ENCODE measurements around the gene PRKCZ. TPM values are rescaled to one million over a fixed set of nuclear protein-coding genes. Genes with fewer than 3 reads are reported as not detected.
A peak's percentile ranks its signal among the peaks of the same experiment; 100 is the strongest.

Gene PRKCZ
- polyA plus RNA-seq, 2 donors = 21.2 to 34.3 TPM

- Histone ChIP-seq H3K27ac (ENCODE audit: low read depth in 2 of 2, low read length in 1 of 2) (no peak overlapping the region), H3K27me3 (ENCODE audit: control insufficient read depth in 1 of 2, insufficient read depth in 2 of 2, low read length in 2 of 2) (peaks cover 0 to 6% of the 10 kb centered on the region in 2 donors), H3K9me3 (ENCODE audit: control insufficient read depth in 2 of 2, insufficient read depth in 1 of 2, low read depth in 1 of 2, low read length in 1 of 2) (no peaks in the 10 kb centered on the region), H3K4me1 (ENCODE audit: control insufficient read depth in 2 of 2, insufficient read depth in 2 of 2, low read length in 1 of 2) (peaks cover 1 to 7% of the 10 kb centered on the region in 2 donors), H3K36me3 (ENCODE audit: control insufficient read depth in 2 of 2, insufficient read depth in 2 of 2, low read length in 1 of 2) (no peaks in the 10 kb centered on the region), H3K4me3 (ENCODE audit: low read depth in 1 of 2, low read length in 2 of 2) (no peak overlapping the region)
- WGBS, 2 donors = 52 to 54% methylated on average over 34 of the region's 34 CpGs
Measured at GRCh38 chr1:2014741-2015735, 35.2 kb upstream of the PRKCZ start.

DNA sequence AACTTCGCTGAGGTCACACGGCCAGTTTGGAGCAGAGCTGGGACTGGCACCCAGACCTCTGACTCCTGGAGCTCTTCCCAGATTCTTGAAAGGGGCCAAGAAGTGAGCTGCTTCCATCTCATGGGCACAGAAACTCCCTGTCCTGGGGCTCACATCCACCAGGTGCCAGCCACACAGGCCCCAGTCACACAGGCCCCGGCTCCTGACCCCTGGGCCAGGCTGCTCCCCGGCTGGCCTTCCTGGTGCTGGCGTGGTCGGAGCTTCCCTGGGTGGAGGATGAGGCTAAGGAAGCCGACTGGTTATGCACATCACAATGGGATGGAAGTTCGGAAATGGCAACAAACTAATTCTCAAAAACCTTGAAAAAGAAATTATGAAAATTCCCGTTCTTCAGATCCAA lies 34.1 kb upstream of the PRKCZ start:
- 74 to 79% methylated on average over 9 of the region's 9 CpGs for WGBS, 2 donors
- peaks cover 1 to 7% of the 10 kb centered on the region in 2 donors for H3K4me1 ChIP-seq (ENCODE audit: control insufficient read depth in 2 of 2, insufficient read depth in 2 of 2, low read length in 1 of 2)
- H3K36me3 ChIP-seq (ENCODE audit: control insufficient read depth in 2 of 2, insufficient read depth in 2 of 2, low read length in 1 of 2) = no peaks in the 10 kb centered on the region
- peaks cover 0 to 14% of the 10 kb centered on the region in 2 donors for H3K27me3 ChIP-seq (ENCODE audit: control insufficient read depth in 1 of 2, insufficient read depth in 2 of 2, low read length in 2 of 2)
- H3K9me3 ChIP-seq (ENCODE audit: control insufficient read depth in 2 of 2, insufficient read depth in 1 of 2, low read depth in 1 of 2, low read length in 1 of 2) = no peaks in the 10 kb centered on the region
- H3K27ac ChIP-seq (ENCODE audit: low read depth in 2 of 2, low read length in 1 of 2) = no peak overlapping the region
- no peak overlapping the region for H3K4me3 ChIP-seq (ENCODE audit: low read depth in 1 of 2, low read length in 2 of 2)

GRCh38 chr1:2018217-2019171 lies 31.7 kb upstream of the PRKCZ start:
- H3K27ac ChIP-seq (ENCODE audit: low read depth in 2 of 2, low read length in 1 of 2) = no peak overlapping the region
- peaks cover 0 to 18% of the 10 kb centered on the region in 2 donors for H3K27me3 ChIP-seq (ENCODE audit: control insufficient read depth in 1 of 2, insufficient read depth in 2 of 2, low read length in 2 of 2)
- H3K4me3 ChIP-seq (ENCODE audit: low read depth in 1 of 2, low read length in 2 of 2) = no peak overlapping the region
- H3K36me3 ChIP-seq (ENCODE audit: control insufficient read depth in 2 of 2, insufficient read depth in 2 of 2, low read length in 1 of 2) = no peaks in the 10 kb centered on the region
- WGBS, 2 donors = 15% methylated on average over 41 to 48 of the region's 48 CpGs
- H3K9me3 ChIP-seq (ENCODE audit: control insufficient read depth in 2 of 2, insufficient read depth in 1 of 2, low read depth in 1 of 2, low read length in 1 of 2) = no peaks in the 10 kb centered on the region
- H3K4me1 ChIP-seq (ENCODE audit: control insufficient read depth in 2 of 2, insufficient read depth in 2 of 2, low read length in 1 of 2) = peaks cover 1 to 7% of the 10 kb centered on the region in 2 donors

- 0 to 2% methylated on average over 19 to 49 of the region's 60 CpGs for WGBS, 2 donors
Measured at GRCh38 chr1:2019172-2019543, 31.1 kb upstream of the PRKCZ start, which contains the start of gene GABRD. Gene GABRD, plus strand, starts transcription at chr1:2019345. Its CDS starts 79 bp downstream, at chr1:2019424.

GRCh38 chr1:2019571-2020309 lies 30.5 kb upstream of the PRKCZ start:
- no peak overlapping the region for H3K27ac ChIP-seq (ENCODE audit: low read depth in 2 of 2, low read length in 1 of 2)
- 10 to 15% methylated on average over 39 to 61 of the region's 61 CpGs for WGBS, 2 donors
- H3K27me3 ChIP-seq (ENCODE audit: control insufficient read depth in 1 of 2, insufficient read depth in 2 of 2, low read length in 2 of 2) = peaks cover 0 to 18% of the 10 kb centered on the region in 2 donors
- peaks cover 1 to 7% of the 10 kb centered on the region in 2 donors for H3K4me1 ChIP-seq (ENCODE audit: control insufficient read depth in 2 of 2, insufficient read depth in 2 of 2, low read length in 1 of 2)
- H3K9me3 ChIP-seq (ENCODE audit: control insufficient read depth in 2 of 2, insufficient read depth in 1 of 2, low read depth in 1 of 2, low read length in 1 of 2) = no peaks in the 10 kb centered on the region
- H3K36me3 ChIP-seq (ENCODE audit: control insufficient read depth in 2 of 2, insufficient read depth in 2 of 2, low read length in 1 of 2) = no peaks in the 10 kb centered on the region
- H3K4me3 ChIP-seq (ENCODE audit: low read depth in 1 of 2, low read length in 2 of 2) = peak overlapping the region in 1 of 2 donors; percentile 39

More at GRCh38 chr1:2019172-2019543, 31.1 kb upstream of the PRKCZ start, which contains the start of gene GABRD:
- no peaks in the 10 kb centered on the region for H3K36me3 ChIP-seq (ENCODE audit: control insufficient read depth in 2 of 2, insufficient read depth in 2 of 2, low read length in 1 of 2)
- no peaks in the 10 kb centered on the region for H3K9me3 ChIP-seq (ENCODE audit: control insufficient read depth in 2 of 2, insufficient read depth in 1 of 2, low read depth in 1 of 2, low read length in 1 of 2)
- H3K4me3 ChIP-seq (ENCODE audit: low read depth in 1 of 2, low read length in 2 of 2) = peak within 1 kb of the TSS in 1 of 2 donors; percentile 39
- no peak within 1 kb of the TSS for H3K27ac ChIP-seq (ENCODE audit: low read depth in 2 of 2, low read length in 1 of 2)
- peaks cover 1 to 7% of the 10 kb centered on the region in 2 donors for H3K4me1 ChIP-seq (ENCODE audit: control insufficient read depth in 2 of 2, insufficient read depth in 2 of 2, low read length in 1 of 2)
- H3K27me3 ChIP-seq (ENCODE audit: control insufficient read depth in 1 of 2, insufficient read depth in 2 of 2, low read length in 2 of 2) = peaks cover 0 to 18% of the 10 kb centered on the region in 2 donors

- H3K36me3 ChIP-seq (ENCODE audit: control insufficient read depth in 2 of 2, insufficient read depth in 2 of 2, low read length in 1 of 2) = no peaks in the 10 kb centered on the region
- no peak overlapping the region for H3K27ac ChIP-seq (ENCODE audit: low read depth in 2 of 2, low read length in 1 of 2)
- no peaks in the 10 kb centered on the region for H3K9me3 ChIP-seq (ENCODE audit: control insufficient read depth in 2 of 2, insufficient read depth in 1 of 2, low read depth in 1 of 2, low read length in 1 of 2)
- 80 to 86% methylated on average over 11 of the region's 11 CpGs for WGBS, 2 donors
- H3K4me3 ChIP-seq (ENCODE audit: low read depth in 1 of 2, low read length in 2 of 2) = no peak overlapping the region
- peaks cover 1 to 7% of the 10 kb centered on the region in 2 donors for H3K4me1 ChIP-seq (ENCODE audit: control insufficient read depth in 2 of 2, insufficient read depth in 2 of 2, low read length in 1 of 2)
- H3K27me3 ChIP-seq (ENCODE audit: control insufficient read depth in 1 of 2, insufficient read depth in 2 of 2, low read length in 2 of 2) = peaks cover 0 to 18% of the 10 kb centered on the region in 2 donors
Measured at GRCh38 chr1:2020310-2020655, 29.9 kb upstream of the PRKCZ start.

DNA sequence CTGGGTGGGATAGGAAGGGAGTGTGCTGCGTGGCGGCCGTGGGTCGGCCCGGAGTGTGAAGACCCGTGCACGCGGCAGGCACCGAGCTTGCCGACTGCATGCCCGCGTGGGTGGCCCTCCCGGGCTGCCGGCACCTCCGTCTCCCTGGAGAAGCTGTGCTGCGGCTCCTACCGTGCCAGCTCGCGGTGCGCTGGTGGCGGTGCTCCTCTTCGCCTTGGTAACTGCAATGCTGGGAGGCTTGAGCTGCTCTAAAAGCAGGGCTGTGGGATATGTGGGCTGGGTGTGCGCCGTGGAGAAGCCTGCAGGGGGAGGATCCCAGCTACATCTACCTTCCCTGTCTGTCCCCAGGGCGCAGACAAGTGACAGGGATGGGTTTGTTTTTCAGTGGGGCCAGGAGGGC lies 28.7 kb upstream of the PRKCZ start:
- 87 to 88% methylated on average over 25 of the region's 25 CpGs for WGBS, 2 donors
- no peaks in the 10 kb centered on the region for H3K9me3 ChIP-seq (ENCODE audit: control insufficient read depth in 2 of 2, insufficient read depth in 1 of 2, low read depth in 1 of 2, low read length in 1 of 2)
- H3K27ac ChIP-seq (ENCODE audit: low read depth in 2 of 2, low read length in 1 of 2) = no peak overlapping the region
- H3K27me3 ChIP-seq (ENCODE audit: control insufficient read depth in 1 of 2, insufficient read depth in 2 of 2, low read length in 2 of 2) = peaks cover 0 to 18% of the 10 kb centered on the region in 2 donors
- no peaks in the 10 kb centered on the region for H3K36me3 ChIP-seq (ENCODE audit: control insufficient read depth in 2 of 2, insufficient read depth in 2 of 2, low read length in 1 of 2)
- H3K4me1 ChIP-seq (ENCODE audit: control insufficient read depth in 2 of 2, insufficient read depth in 2 of 2, low read length in 1 of 2) = peaks cover 1 to 7% of the 10 kb centered on the region in 2 donors
- H3K4me3 ChIP-seq (ENCODE audit: low read depth in 1 of 2, low read length in 2 of 2) = no peak overlapping the region

GRCh38 chr1:2022063-2022770 lies 28.0 kb upstream of the PRKCZ start:
- peaks cover 0 to 18% of the 10 kb centered on the region in 2 donors for H3K27me3 ChIP-seq (ENCODE audit: control insufficient read depth in 1 of 2, insufficient read depth in 2 of 2, low read length in 2 of 2)
- H3K4me1 ChIP-seq (ENCODE audit: control insufficient read depth in 2 of 2, insufficient read depth in 2 of 2, low read length in 1 of 2) = peaks cover 1 to 7% of the 10 kb centered on the region in 2 donors
- H3K36me3 ChIP-seq (ENCODE audit: control insufficient read depth in 2 of 2, insufficient read depth in 2 of 2, low read length in 1 of 2) = no peaks in the 10 kb centered on the region
- no peak overlapping the region for H3K4me3 ChIP-seq (ENCODE audit: low read depth in 1 of 2, low read length in 2 of 2)
- WGBS, 2 donors = 74 to 77% methylated on average over 21 of the region's 21 CpGs
- H3K27ac ChIP-seq (ENCODE audit: low read depth in 2 of 2, low read length in 1 of 2) = no peak overlapping the region
- H3K9me3 ChIP-seq (ENCODE audit: control insufficient read depth in 2 of 2, insufficient read depth in 1 of 2, low read depth in 1 of 2, low read length in 1 of 2) = no peaks in the 10 kb centered on the region

Data from esophagus (tissue), 2 donors.